Measurements from ENCODE around the gene OR51D1.

DNA sequence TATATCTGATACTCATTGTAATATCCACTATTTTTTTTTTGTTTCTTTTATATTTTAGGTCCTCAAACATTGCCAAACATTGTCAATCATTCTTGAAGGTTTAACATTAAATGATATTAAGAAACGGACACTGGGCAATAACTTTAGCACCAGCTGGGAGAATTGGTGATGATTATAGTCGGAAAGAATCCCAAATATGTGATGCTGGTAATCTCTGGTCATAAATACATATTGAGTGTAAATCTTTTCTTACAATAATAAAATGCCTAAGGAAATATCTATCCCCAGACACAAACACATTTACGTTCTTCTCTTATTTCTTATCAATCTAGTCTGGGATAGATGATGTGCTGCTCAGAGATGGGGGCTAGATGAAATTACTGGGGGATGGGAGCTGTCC is 35.2 kb downstream of the OR51D1 start:
- TF ChIP-seq, protein P1, sequence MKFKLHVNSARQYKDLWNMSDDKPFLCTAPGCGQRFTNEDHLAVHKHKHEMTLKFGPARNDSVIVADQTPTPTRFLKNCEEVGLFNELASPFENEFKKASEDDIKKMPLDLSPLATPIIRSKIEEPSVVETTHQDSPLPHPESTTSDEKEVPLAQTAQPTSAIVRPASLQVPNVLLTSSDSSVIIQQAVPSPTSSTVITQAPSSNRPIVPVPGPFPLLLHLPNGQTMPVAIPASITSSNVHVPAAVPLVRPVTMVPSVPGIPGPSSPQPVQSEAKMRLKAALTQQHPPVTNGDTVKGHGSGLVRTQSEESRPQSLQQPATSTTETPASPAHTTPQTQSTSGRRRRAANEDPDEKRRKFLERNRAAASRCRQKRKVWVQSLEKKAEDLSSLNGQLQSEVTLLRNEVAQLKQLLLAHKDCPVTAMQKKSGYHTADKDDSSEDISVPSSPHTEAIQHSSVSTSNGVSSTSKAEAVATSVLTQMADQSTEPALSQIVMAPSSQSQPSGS (IDR thresholded peaks at IDR 0.05; ENCODE audit: low read length) = no peak
- TF ChIP-seq JUND (IDR thresholded peaks at IDR 0.05; ENCODE audit: low read length) (no peak), PHF8 (conservative IDR thresholded peaks at IDR 0.05; ENCODE audit: low read depth, low read length) (no peak), BCL11A (IDR thresholded peaks at IDR 0.05; ENCODE audit: low read depth in 2 of 2, low read length in 2 of 2) (no peak), POLR2AphosphoS5 (IDR thresholded peaks at IDR 0.05; ENCODE audit: low read depth, low read length) (no peak), CBX5 (IDR thresholded peaks at IDR 0.05; ENCODE audit: low read depth, low read length) (no peak), POLR2A (IDR thresholded peaks at IDR 0.05; ENCODE audit: control extremely low read depth in 1 of 2, low read depth in 2 of 2, low read length in 2 of 2) (no peak)
